Neuronal stem cell (in vitro differentiated cells): Measurements from ENCODE around the gene TRPM5.
A peak's percentile ranks its signal among the peaks of the same experiment; 100 is the strongest.

Source experiments
- DNase-seq: peaks from one replicate; pipeline ENCODE4 v3.0.0-alpha.2; 2013; ENCODE audit warnings: low spot score
- H2AFZ ChIP-seq: one replicate; pipeline ENCODE4 v1.6.1; 2013; ENCODE audit warnings: mild to moderate bottlenecking, low read length, inconsistent platforms
- H2AK5ac ChIP-seq: 2 replicates; pipeline ENCODE4 v1.6.1; 2013; ENCODE audit warnings: low read depth, mild to moderate bottlenecking, inconsistent platforms, low read length, moderate library complexity, mixed read lengths
- H2BK120ac ChIP-seq: 2 replicates; pipeline ENCODE4 v1.6.1; 2013; ENCODE audit warnings: low read depth, mild to moderate bottlenecking, inconsistent platforms, low read length, moderate library complexity, mixed read lengths
- H2BK12ac ChIP-seq: one replicate; pipeline ENCODE4 v1.6.1; 2013; ENCODE audit warnings: low read length, inconsistent platforms
- H2BK15ac ChIP-seq: 2 replicates; pipeline ENCODE4 v1.6.1; 2013; ENCODE audit warnings: mild to moderate bottlenecking, low read length, inconsistent platforms, mixed read lengths
- H2BK5ac ChIP-seq: one replicate; pipeline ENCODE4 v1.6.1; 2013; ENCODE audit warnings: inconsistent platforms, mild to moderate bottlenecking, low read length, moderate library complexity
- H3K14ac ChIP-seq: one replicate; pipeline ENCODE4 v1.6.1; 2013; ENCODE audit warnings: low read length, inconsistent platforms
- H3K18ac ChIP-seq: 2 replicates; pipeline ENCODE4 v1.6.1; 2013; ENCODE audit warnings: low read length, inconsistent platforms
- H3K23ac ChIP-seq: 2 replicates; pipeline ENCODE4 v1.6.1; 2013; ENCODE audit warnings: low read depth, mild to moderate bottlenecking, mixed read lengths, low read length, inconsistent platforms; ENCODE audit not compliant: poor library complexity
- H3K27ac ChIP-seq: replicated peaks from 3 replicates; pipeline ENCODE4 v1.5.1; 2013; ENCODE audit warnings: low read length, inconsistent platforms
- H3K27me3 ChIP-seq, 3 experiments: 2 replicates each; pipeline ENCODE4 v1.6.1; 2013; ENCODE audit warnings: low read length in 3 of 3, mild to moderate bottlenecking in 2 of 3, inconsistent platforms in 1 of 3, low read depth in 1 of 3, mixed read lengths in 1 of 3, moderate library complexity in 1 of 3; ENCODE audit not compliant: control insufficient read depth in 3 of 3, insufficient read depth in 3 of 3
- H3K36me3 ChIP-seq, 2 donors: replicated peaks in 1 of 2; 2 replicates each; pipeline ENCODE4 v1.6.1; 2013; ENCODE audit warnings: low read length in 2 of 2; ENCODE audit not compliant: control insufficient read depth in 2 of 2, insufficient read depth in 2 of 2
- H3K4ac ChIP-seq: 2 replicates; pipeline ENCODE4 v1.6.1; 2013; ENCODE audit warnings: inconsistent platforms, mild to moderate bottlenecking, low read length, moderate library complexity
- H3K4me1 ChIP-seq, 2 donors: 1 replicate in 1 of 2; 2 replicates in 1 of 2; pipeline ENCODE4 v1.6.1; 2013; ENCODE audit warnings: low read length in 2 of 2, low read depth in 1 of 2; ENCODE audit not compliant: control insufficient read depth in 2 of 2, insufficient read depth in 1 of 2
- H3K4me2 ChIP-seq: one replicate; pipeline ENCODE4 v1.6.1; 2013; ENCODE audit warnings: mild to moderate bottlenecking, low read length, inconsistent platforms; ENCODE audit not compliant: insufficient read depth, poor library complexity, severe bottlenecking
- H3K4me3 ChIP-seq, 2 donors: 2 replicates each; pipeline ENCODE4 v1.5.1; 2013; ENCODE audit warnings: low read length in 2 of 2, mild to moderate bottlenecking in 2 of 2, inconsistent platforms in 1 of 2, moderate library complexity in 1 of 2
- H3K79me1 ChIP-seq: one replicate; pipeline ENCODE4 v1.6.1; 2013; ENCODE audit warnings: low read depth, mild to moderate bottlenecking, inconsistent platforms, low read length, moderate library complexity
- H3K9ac ChIP-seq: one replicate; pipeline ENCODE4 v1.6.1; 2013; ENCODE audit warnings: mild to moderate bottlenecking, low read depth, low read length, inconsistent platforms; ENCODE audit not compliant: poor library complexity
- H3K9me3 ChIP-seq, 2 donors: replicated peaks in 1 of 2; 2 replicates each; pipeline versions ENCODE3 to v1.6.1; 2013; ENCODE audit warnings: low read length in 2 of 2, mild to moderate bottlenecking in 2 of 2, inconsistent platforms in 1 of 2, low read depth in 1 of 2, mixed read lengths in 1 of 2, moderate library complexity in 1 of 2; ENCODE audit not compliant: control insufficient read depth in 2 of 2, insufficient read depth in 1 of 2
- H4K8ac ChIP-seq: one replicate; pipeline ENCODE4 v1.6.1; 2013; ENCODE audit warnings: low read depth, mild to moderate bottlenecking, inconsistent platforms, low read length, moderate library complexity
- H4K91ac ChIP-seq: one replicate; pipeline ENCODE4 v1.6.1; 2013; ENCODE audit warnings: low read length, low read depth, mild to moderate bottlenecking, inconsistent platforms; ENCODE audit not compliant: poor library complexity
- WGBS, 2 donors: extraction: QIAGEN DNeasy Blood & Tissue Kit; methylation state at CpG; one replicate each; pipeline ENCODE4 v1.1.7; 2013; ENCODE audit warnings: missing lambda C conversion rate in 2 of 2, mixed read lengths in 1 of 2; ENCODE audit not compliant: insufficient read length in 2 of 2, insufficient replicate concordance in 1 of 2; ENCODE audit errors: extremely low coverage in 2 of 2; 5-methylcytosine and 5-hydroxymethylcytosine counted together

The TRPM5 gene

GRCh38 chr11:2463766-2464277 is 19.5 kb upstream of the TRPM5 start:
- no peak overlapping the region for H2AFZ ChIP-seq
- WGBS, 2 donors = no CpG with 5 or more reads among the region's 26 CpGs
- H3K23ac ChIP-seq = peak overlapping the region; percentile 65

GRCh38 chr11:2462986-2463765 is 18.9 kb upstream of the TRPM5 start:
- Histone ChIP-seq H3K4me2 (no peak overlapping the region), H2BK15ac (peak overlapping the region; percentile 92), H3K27ac (no peak overlapping the region), H4K8ac (no peak overlapping the region), H3K14ac (no peak overlapping the region), H3K9me3 (peaks cover 0 to 1% of the 10 kb centered on the region in 2 donors), H3K9ac (no peak overlapping the region), H2BK12ac (no peak overlapping the region), H3K27me3 (peaks cover 0 to 34% (median 2%) of the 10 kb centered on the region in 3 experiments), H3K4me1 (peaks cover 0 to 6% of the 10 kb centered on the region in 2 donors), H2BK120ac (peak overlapping the region; percentile 61), H2AK5ac (peak overlapping the region; percentile 56), H3K4ac (no peak overlapping the region), H3K79me1 (no peaks in the 10 kb centered on the region), H2BK5ac (peak overlapping the region; percentile 66), H3K23ac (peak overlapping the region; percentile 65), H3K4me3 (no peak overlapping the region), H4K91ac (no peak overlapping the region), H2AFZ (no peak overlapping the region), H3K18ac (no peak overlapping the region), H3K36me3 (no peaks in the 10 kb centered on the region)
- no CpG with 5 or more reads among the region's 24 CpGs for WGBS, 2 donors
- no peak for DNase-seq

More at GRCh38 chr11:2463766-2464277, 19.5 kb upstream of the TRPM5 start:
- Histone ChIP-seq H4K8ac (no peak overlapping the region), H3K18ac (peak overlapping the region; percentile 80), H3K79me1 (no peaks in the 10 kb centered on the region), H2AK5ac (peak overlapping the region; percentile 56), H2BK12ac (peak overlapping the region; percentile 41), H2BK15ac (peak overlapping the region; percentile 92), H3K27me3 (peaks cover 0 to 27% (median 2%) of the 10 kb centered on the region in 3 experiments), H3K4me3 (no peak overlapping the region), H2BK5ac (no peak overlapping the region), H3K27ac (no peak overlapping the region), H3K9me3 (peaks cover 0 to 1% of the 10 kb centered on the region in 2 donors), H3K4me2 (no peak overlapping the region), H3K4me1 (peaks cover 0 to 6% of the 10 kb centered on the region in 2 donors), H3K14ac (peak overlapping the region; percentile 82), H2BK120ac (peak overlapping the region; percentile 61), H3K9ac (no peak overlapping the region), H4K91ac (no peak overlapping the region), H3K36me3 (no peaks in the 10 kb centered on the region), H3K4ac (no peak overlapping the region)
- no peak for DNase-seq

- Histone ChIP-seq H3K36me3 (no peaks in the 10 kb centered on the region), H3K9ac (no peak overlapping the region), H4K91ac (no peak overlapping the region), H3K27me3 (peaks cover 0 to 39% (median 2%) of the 10 kb centered on the region in 3 experiments), H3K4ac (peak overlapping the region; percentile 11), H3K27ac (no peak overlapping the region), H2AFZ (no peak overlapping the region), H2BK120ac (no peak overlapping the region), H3K18ac (peak overlapping the region; percentile 80), H3K14ac (peak overlapping the region; percentile 31), H2BK15ac (peak overlapping the region; percentile 38), H3K4me1 (peaks cover 0 to 6% of the 10 kb centered on the region in 2 donors), H3K23ac (no peak overlapping the region), H2AK5ac (peak overlapping the region; percentile 63), H3K4me2 (no peak overlapping the region), H2BK5ac (peak overlapping the region; percentile 66), H3K4me3 (no peak overlapping the region), H2BK12ac (no peak overlapping the region), H3K79me1 (no peaks in the 10 kb centered on the region), H4K8ac (no peak overlapping the region), H3K9me3 (peaks cover 0 to 1% of the 10 kb centered on the region in 2 donors)
- DNase-seq = no peak
- WGBS, 2 donors = no CpG with 5 or more reads among the region's 8 CpGs
Measured at GRCh38 chr11:2462543-2462985, 18.2 kb upstream of the TRPM5 start.

GRCh38 chr11:2461956-2462542 is 17.7 kb upstream of the TRPM5 start:
- Histone ChIP-seq H2BK120ac (no peak overlapping the region), H4K8ac (no peak overlapping the region), H3K4me1 (peaks cover 0 to 6% of the 10 kb centered on the region in 2 donors), H3K27me3 (peaks cover 0 to 39% (median 3%) of the 10 kb centered on the region in 3 experiments), H2BK15ac (peak overlapping the region; percentile 38), H2BK12ac (no peak overlapping the region), H2AFZ (no peak overlapping the region), H4K91ac (no peak overlapping the region), H3K27ac (no peak overlapping the region), H3K4me3 (no peak overlapping the region), H3K36me3 (no peaks in the 10 kb centered on the region), H3K14ac (peak overlapping the region; percentile 31), H3K4me2 (no peak overlapping the region), H3K9me3 (peaks cover 0 to 1% of the 10 kb centered on the region in 2 donors), H3K9ac (no peak overlapping the region), H3K4ac (peak overlapping the region; percentile 11), H3K23ac (no peak overlapping the region), H2AK5ac (peak overlapping the region; percentile 63), H2BK5ac (peak overlapping the region; percentile 66), H3K18ac (peak overlapping the region; percentile 64), H3K79me1 (no peaks in the 10 kb centered on the region)
- no CpG with 5 or more reads among the region's 14 CpGs for WGBS, 2 donors
- DNase-seq = no peak
